SK-N-SH (cell line): ENCODE measurements around the gene NPAS3.

Experiments
- CHD2 ChIP-seq: fragments of 150-350 bp; IDR thresholded peaks from 2 replicates; pipeline ENCODE4 v1.6.1; 2018; ENCODE audit warnings: low read length; ENCODE audit not compliant: partially characterized antibody
- EP300 ChIP-seq, 2 experiments: IDR thresholded peaks; 2 replicates each; pipeline versions ENCODE4 v1.4.0 to v1.6.1; 2012; ENCODE audit warnings: borderline replicate concordance in 1 of 2, low read depth in 1 of 2, low read length in 1 of 2
- EZH2phosphoT487 ChIP-seq: fragments of 200-600 bp; sonication (generic); IDR thresholded peaks from 2 replicates; pipeline ENCODE4 v1.6.1; 2017; ENCODE audit warnings: low read depth, mixed run types, mild to moderate bottlenecking, antibody characterized with exemption, moderate library complexity, borderline replicate concordance
- JUND ChIP-seq: IDR thresholded peaks from 2 replicates; pipeline ENCODE4 v1.4.0; 2012
- MEF2A ChIP-seq: IDR thresholded peaks from 2 replicates; pipeline ENCODE4 v1.4.0; 2012; ENCODE audit warnings: low read depth, borderline replicate concordance
- POLR2AphosphoS5 ChIP-seq: IDR thresholded peaks from 2 replicates; pipeline ENCODE4 v1.6.1; 2012; ENCODE audit warnings: low read depth, low read length
- REST ChIP-seq: IDR thresholded peaks from 2 replicates; pipeline ENCODE4 v1.6.1; 2012; ENCODE audit warnings: mild to moderate bottlenecking, low read depth, low read length, moderate library complexity
- TAF1 ChIP-seq: IDR thresholded peaks from 2 replicates; pipeline ENCODE4 v1.6.1; 2012; ENCODE audit warnings: low read depth, mild to moderate bottlenecking, low read length, moderate library complexity, borderline replicate concordance
- TEAD4 ChIP-seq: IDR thresholded peaks from 2 replicates; pipeline ENCODE4 v1.4.0; 2012; ENCODE audit warnings: mild to moderate bottlenecking, borderline replicate concordance; ENCODE audit not compliant: insufficient read depth
- TF ChIP-seq, protein P1 (sequence below): fragments of 200-600 bp; sonication (generic); IDR thresholded peaks from 2 replicates; pipeline ENCODE4 v1.6.1; 2017; ENCODE audit warnings: antibody characterized with exemption, mild to moderate bottlenecking, moderate library complexity
- TF ChIP-seq, protein P2 (sequence below): IDR thresholded peaks from 2 replicates; pipeline ENCODE4; 2012

- TF ChIP-seq POLR2AphosphoS5 (no peak), CHD2 (no peak), EZH2phosphoT487 (no peak), JUND (no peak), MEF2A (no peak), REST (no peak), EP300 (IDR thresholded peaks at IDR 0.05; ENCODE audit: borderline replicate concordance in 1 of 2, low read depth in 1 of 2, low read length in 1 of 2) (no peak), TEAD4 (no peak), TAF1 (no peak)
- TF ChIP-seq, protein P1, sequence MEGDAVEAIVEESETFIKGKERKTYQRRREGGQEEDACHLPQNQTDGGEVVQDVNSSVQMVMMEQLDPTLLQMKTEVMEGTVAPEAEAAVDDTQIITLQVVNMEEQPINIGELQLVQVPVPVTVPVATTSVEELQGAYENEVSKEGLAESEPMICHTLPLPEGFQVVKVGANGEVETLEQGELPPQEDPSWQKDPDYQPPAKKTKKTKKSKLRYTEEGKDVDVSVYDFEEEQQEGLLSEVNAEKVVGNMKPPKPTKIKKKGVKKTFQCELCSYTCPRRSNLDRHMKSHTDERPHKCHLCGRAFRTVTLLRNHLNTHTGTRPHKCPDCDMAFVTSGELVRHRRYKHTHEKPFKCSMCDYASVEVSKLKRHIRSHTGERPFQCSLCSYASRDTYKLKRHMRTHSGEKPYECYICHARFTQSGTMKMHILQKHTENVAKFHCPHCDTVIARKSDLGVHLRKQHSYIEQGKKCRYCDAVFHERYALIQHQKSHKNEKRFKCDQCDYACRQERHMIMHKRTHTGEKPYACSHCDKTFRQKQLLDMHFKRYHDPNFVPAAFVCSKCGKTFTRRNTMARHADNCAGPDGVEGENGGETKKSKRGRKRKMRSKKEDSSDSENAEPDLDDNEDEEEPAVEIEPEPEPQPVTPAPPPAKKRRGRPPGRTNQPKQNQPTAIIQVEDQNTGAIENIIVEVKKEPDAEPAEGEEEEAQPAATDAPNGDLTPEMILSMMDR, result no peak
- TF ChIP-seq, protein P2, sequence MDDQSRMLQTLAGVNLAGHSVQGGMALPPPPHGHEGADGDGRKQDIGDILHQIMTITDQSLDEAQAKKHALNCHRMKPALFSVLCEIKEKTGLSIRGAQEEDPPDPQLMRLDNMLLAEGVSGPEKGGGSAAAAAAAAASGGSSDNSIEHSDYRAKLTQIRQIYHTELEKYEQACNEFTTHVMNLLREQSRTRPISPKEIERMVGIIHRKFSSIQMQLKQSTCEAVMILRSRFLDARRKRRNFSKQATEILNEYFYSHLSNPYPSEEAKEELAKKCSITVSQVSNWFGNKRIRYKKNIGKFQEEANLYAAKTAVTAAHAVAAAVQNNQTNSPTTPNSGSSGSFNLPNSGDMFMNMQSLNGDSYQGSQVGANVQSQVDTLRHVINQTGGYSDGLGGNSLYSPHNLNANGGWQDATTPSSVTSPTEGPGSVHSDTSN, result no peak
Measured at GRCh38 chr14:33505266-33505962, 566.7 kb downstream of the NPAS3 start.
